GM20000 (cell line): ENCODE results near the gene TOMM34.

Experiments
- DNase-seq: peaks from one replicate; pipeline ENCODE4 v3.0.0; 2012; ENCODE audit warnings: low spot score
- CTCF ChIP-seq: IDR thresholded peaks from 2 replicates; pipeline ENCODE4 v1.5.1; 2012; ENCODE audit warnings: mild to moderate bottlenecking, control low read depth; ENCODE audit errors: extremely low read depth, missing control alignments

TOMM34 gene

GRCh38 chr20:44943828-44944227, 16.4 kb downstream of the TOMM34 start:
- no peak for DNase-seq
- no peak for TF ChIP-seq CTCF

GRCh38 chr20:44942264-44942973, 17.8 kb downstream of the TOMM34 start:
- no peak for DNase-seq
- TF ChIP-seq CTCF: no peak

- no peak for DNase-seq
- TF ChIP-seq CTCF: no peak
Measured at GRCh38 chr20:44941120-44941691, 19.0 kb downstream of the TOMM34 start.

- TF ChIP-seq CTCF: no peak
- DNase-seq: no peak
Measured at GRCh38 chr20:44938637-44939036, 21.6 kb downstream of the TOMM34 start.

GRCh38 chr20:44936510-44936909, 23.7 kb downstream of the TOMM34 start:
- no peak for DNase-seq
- no peak for TF ChIP-seq CTCF

- no peak for DNase-seq
- no peak for TF ChIP-seq CTCF
Measured at GRCh38 chr20:44932916-44933315, 27.3 kb downstream of the TOMM34 start.

- TF ChIP-seq CTCF: no peak
- no peak for DNase-seq
Measured at GRCh38 chr20:44931911-44932310, 28.3 kb downstream of the TOMM34 start.
